ENCODE measurements around the gene DMRTA1. TPM values are rescaled to one million over a fixed set of nuclear protein-coding genes. Genes with fewer than 3 reads are reported as not detected.

Gene DMRTA1
- total and polyA plus RNA-seq, 2 of the 13 experiments (the other 11 are each of a cell fraction or from before 2014, with no cell fraction given), result 0.13 to 0.16 TPM

GRCh38 chr9:22454016-22454415 lies 7.4 kb downstream of the DMRTA1 start:
- no peak overlapping the region for H2AFZ ChIP-seq (ENCODE audit: low read length)
- H3K9me3 ChIP-seq (ENCODE audit: low read length), result no peaks in the 10 kb centered on the region
- ChIA-PET POLR2A (no interaction called here), CTCF (ENCODE audit: low intra/inter-chr PET ratio, low total read pairs) (no interaction called here)
- FAIRE-seq (no peak), ATAC-seq (no peak), DNase-seq (ENCODE audit: low spot score) (no peak)
- H3K27ac ChIP-seq (ENCODE audit: extremely low read length, insufficient read depth, low read length), result no peak overlapping the region
- H3K4me1 ChIP-seq (ENCODE audit: insufficient read depth, low read length), result no peaks in the 10 kb centered on the region
- intact Hi-C loops (cut with micrococcal nuclease; ENCODE audit: unreplicated experiment), result no loop called here
- H3K79me2 ChIP-seq (ENCODE audit: insufficient read depth, low read length), result no peaks in the 10 kb centered on the region
- H3K27me3 ChIP-seq (ENCODE audit: control insufficient read depth in 1 of 2, insufficient read depth in 2 of 2, low read length in 2 of 2), result peaks cover 1 to 3% of the 10 kb centered on the region in 2 experiments; a peak in 2 of 5 replicates
- no peaks in the 10 kb centered on the region for H4K20me1 ChIP-seq (ENCODE audit: insufficient read depth, low read length)
- H3K9ac ChIP-seq (ENCODE audit: insufficient read depth, low read depth, low read length), result no peak overlapping the region
- TF ChIP-seq, protein P1, sequence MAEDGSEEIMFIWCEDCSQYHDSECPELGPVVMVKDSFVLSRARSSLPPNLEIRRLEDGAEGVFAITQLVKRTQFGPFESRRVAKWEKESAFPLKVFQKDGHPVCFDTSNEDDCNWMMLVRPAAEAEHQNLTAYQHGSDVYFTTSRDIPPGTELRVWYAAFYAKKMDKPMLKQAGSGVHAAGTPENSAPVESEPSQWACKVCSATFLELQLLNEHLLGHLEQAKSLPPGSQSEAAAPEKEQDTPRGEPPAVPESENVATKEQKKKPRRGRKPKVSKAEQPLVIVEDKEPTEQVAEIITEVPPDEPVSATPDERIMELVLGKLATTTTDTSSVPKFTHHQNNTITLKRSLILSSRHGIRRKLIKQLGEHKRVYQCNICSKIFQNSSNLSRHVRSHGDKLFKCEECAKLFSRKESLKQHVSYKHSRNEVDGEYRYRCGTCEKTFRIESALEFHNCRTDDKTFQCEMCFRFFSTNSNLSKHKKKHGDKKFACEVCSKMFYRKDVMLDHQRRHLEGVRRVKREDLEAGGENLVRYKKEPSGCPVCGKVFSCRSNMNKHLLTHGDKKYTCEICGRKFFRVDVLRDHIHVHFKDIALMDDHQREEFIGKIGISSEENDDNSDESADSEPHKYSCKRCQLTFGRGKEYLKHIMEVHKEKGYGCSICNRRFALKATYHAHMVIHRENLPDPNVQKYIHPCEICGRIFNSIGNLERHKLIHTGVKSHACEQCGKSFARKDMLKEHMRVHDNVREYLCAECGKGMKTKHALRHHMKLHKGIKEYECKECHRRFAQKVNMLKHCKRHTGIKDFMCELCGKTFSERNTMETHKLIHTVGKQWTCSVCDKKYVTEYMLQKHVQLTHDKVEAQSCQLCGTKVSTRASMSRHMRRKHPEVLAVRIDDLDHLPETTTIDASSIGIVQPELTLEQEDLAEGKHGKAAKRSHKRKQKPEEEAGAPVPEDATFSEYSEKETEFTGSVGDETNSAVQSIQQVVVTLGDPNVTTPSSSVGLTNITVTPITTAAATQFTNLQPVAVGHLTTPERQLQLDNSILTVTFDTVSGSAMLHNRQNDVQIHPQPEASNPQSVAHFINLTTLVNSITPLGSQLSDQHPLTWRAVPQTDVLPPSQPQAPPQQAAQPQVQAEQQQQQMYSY (CRISPR knock-in tag; IDR thresholded peaks at IDR 0.05), result no peak
- no peak for TF ChIP-seq KDM3A (CRISPR knock-in tag; IDR thresholded peaks at IDR 0.05; ENCODE audit: low read depth)
- TF ChIP-seq SPEN (CRISPR knock-in tag; IDR thresholded peaks at IDR 0.05; ENCODE audit: low read depth), result no peak
- no peak for TF ChIP-seq KDM5B (CRISPR knock-in tag; IDR thresholded peaks at IDR 0.05; ENCODE audit: borderline replicate concordance)
- 2% methylated on average over 1 of the region's 1 CpG for WGBS (ENCODE audit: low lambda C conversion rate)
- no peak overlapping the region for H3K4me2 ChIP-seq (ENCODE audit: low read depth, low read length)
- in situ Hi-C loops (cut with HindIII; ENCODE audit: extremely low pct_ligation_motif_present, low pct_unique_long_range_greater_than_20kb), result loop anchor here (5.0 kb wide), 1 partner anchor 147 kb away; no protein-coding TSS in a partner anchor
- no peaks in the 10 kb centered on the region for H3K36me3 ChIP-seq (replicated peaks in 1 of 2; ENCODE audit: control insufficient read depth in 1 of 2, insufficient read depth in 2 of 2, low read length in 2 of 2)
- BruUV-seq (replicated peaks), result no TSS peak
- H3K4me3 ChIP-seq (replicated peaks in 1 of 3; ENCODE audit: insufficient read depth in 1 of 3, low read depth in 2 of 3, low read length in 3 of 3), result no peak overlapping the region

DNA sequence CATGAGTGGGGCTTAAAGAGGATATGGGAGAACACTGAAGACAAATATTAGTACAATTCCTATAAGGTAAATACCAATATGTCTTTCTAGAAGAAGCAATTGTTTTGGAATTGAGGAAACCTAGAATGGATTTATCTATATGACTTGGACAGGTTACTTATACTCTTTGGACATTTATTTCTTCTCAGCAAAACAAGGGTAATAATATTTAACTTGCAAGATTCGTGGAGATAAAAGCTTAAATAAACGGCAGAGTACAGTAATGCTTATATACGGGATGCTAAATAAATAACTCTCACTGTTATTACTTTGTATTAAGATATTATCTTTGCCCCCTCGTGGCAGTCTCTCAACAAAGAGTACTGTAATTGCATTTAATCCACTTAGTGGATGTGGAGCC lies 8.6 kb downstream of the DMRTA1 start:
- Histone ChIP-seq H3K79me2 (ENCODE audit: insufficient read depth, low read length) (no peaks in the 10 kb centered on the region), H4K20me1 (ENCODE audit: insufficient read depth, low read length) (no peaks in the 10 kb centered on the region), H3K27me3 (ENCODE audit: control insufficient read depth in 1 of 2, insufficient read depth in 2 of 2, low read length in 2 of 2) (peaks cover 1 to 3% of the 10 kb centered on the region in 2 experiments; a peak in 2 of 5 replicates), H3K27ac (ENCODE audit: extremely low read length, insufficient read depth, low read length) (no peak overlapping the region), H3K4me3 (replicated peaks in 1 of 3; ENCODE audit: insufficient read depth in 1 of 3, low read depth in 2 of 3, low read length in 3 of 3) (no peak overlapping the region), H3K9ac (ENCODE audit: insufficient read depth, low read depth, low read length) (no peak overlapping the region), H3K4me1 (ENCODE audit: insufficient read depth, low read length) (no peaks in the 10 kb centered on the region), H3K4me2 (ENCODE audit: low read depth, low read length) (no peak overlapping the region), H3K9me3 (ENCODE audit: low read length) (no peaks in the 10 kb centered on the region), H3K36me3 (replicated peaks in 1 of 2; ENCODE audit: control insufficient read depth in 1 of 2, insufficient read depth in 2 of 2, low read length in 2 of 2) (no peaks in the 10 kb centered on the region), H2AFZ (ENCODE audit: low read length) (no peak overlapping the region)
- ChIA-PET CTCF (ENCODE audit: low intra/inter-chr PET ratio, low total read pairs) (no interaction called here), POLR2A (no interaction called here)
- ATAC-seq (no peak), FAIRE-seq (no peak), DNase-seq (ENCODE audit: low spot score) (no peak)
- intact Hi-C loops (cut with micrococcal nuclease; ENCODE audit: unreplicated experiment), result no loop called here
- no TSS peak for BruUV-seq (replicated peaks)
- no peak for TF ChIP-seq E2F5 (CRISPR knock-in tag; conservative IDR thresholded peaks at IDR 0.05)
- no peak for TF ChIP-seq FOXO1 (CRISPR knock-in tag; IDR thresholded peaks at IDR 0.05)
- WGBS (ENCODE audit: low lambda C conversion rate), result 6% methylated on average over 4 of the region's 4 CpGs
- in situ Hi-C loops (cut with HindIII; ENCODE audit: extremely low pct_ligation_motif_present, low pct_unique_long_range_greater_than_20kb), result loop anchor here (5.0 kb wide), 1 partner anchor 213 kb away; no protein-coding TSS in a partner anchor

Measured in HepG2 (cell line).